Trophoblast cell (in vitro differentiated cells and primary cell): ENCODE results near the gene TSTD2.
"Not testable (repeated sequence)": the region's sequence is repeated elsewhere in the genome, so short reads cannot be mapped to it uniquely, and the experiment has no call there.

Source experiments
- DNase-seq, 2 donors: peaks; one replicate each; pipeline ENCODE4 v3.0.0-alpha.2; 2016
- H2AFZ ChIP-seq: 2 replicates; pipeline ENCODE4 v1.6.1; 2013; ENCODE audit warnings: low read length, moderate library complexity, mild to moderate bottlenecking; ENCODE audit not compliant: insufficient read depth, poor library complexity
- H2AK5ac ChIP-seq: 2 replicates; pipeline ENCODE4 v1.6.1; 2013; ENCODE audit warnings: mild to moderate bottlenecking, low read length
- H2BK120ac ChIP-seq: 2 replicates; pipeline ENCODE4 v1.6.1; 2013; ENCODE audit warnings: low read length, mild to moderate bottlenecking, moderate library complexity; ENCODE audit not compliant: insufficient read depth, poor library complexity
- H2BK12ac ChIP-seq: 2 replicates; pipeline ENCODE4 v1.6.1; 2013; ENCODE audit warnings: mild to moderate bottlenecking, low read length, moderate library complexity
- H2BK5ac ChIP-seq: 2 replicates; pipeline ENCODE4 v1.6.1; 2013; ENCODE audit warnings: low read length, low read depth, moderate library complexity, mild to moderate bottlenecking; ENCODE audit not compliant: poor library complexity
- H3K14ac ChIP-seq: 2 replicates; pipeline ENCODE4 v1.6.1; 2013; ENCODE audit warnings: mild to moderate bottlenecking, low read length
- H3K18ac ChIP-seq: 2 replicates; pipeline ENCODE4 v1.6.1; 2013; ENCODE audit warnings: mild to moderate bottlenecking, low read length
- H3K23ac ChIP-seq: 2 replicates; pipeline ENCODE4 v1.6.1; 2013; ENCODE audit warnings: low read length
- H3K27ac ChIP-seq: 2 replicates; pipeline ENCODE4 v1.5.1; 2013; ENCODE audit warnings: low read depth, mild to moderate bottlenecking, inconsistent platforms, low read length, moderate library complexity
- H3K27me3 ChIP-seq: 2 replicates; pipeline ENCODE4 v1.6.1; 2013; ENCODE audit warnings: inconsistent platforms, mild to moderate bottlenecking, low read length, moderate library complexity; ENCODE audit not compliant: insufficient read depth
- H3K36me3 ChIP-seq, 2 experiments: 1 replicate in 1 of 2; 2 replicates in 1 of 2; pipeline ENCODE4 v1.6.1; 2013; ENCODE audit warnings: low read length in 2 of 2, mild to moderate bottlenecking in 2 of 2, moderate library complexity in 1 of 2; ENCODE audit not compliant: insufficient read depth in 2 of 2, control insufficient read depth in 1 of 2
- H3K4ac ChIP-seq: 2 replicates; pipeline ENCODE4 v1.6.1; 2013; ENCODE audit warnings: low read depth, mild to moderate bottlenecking, low read length, moderate library complexity
- H3K4me1 ChIP-seq, 2 experiments: 1 replicate in 1 of 2; 2 replicates in 1 of 2; pipeline ENCODE4 v1.6.1; 2013; ENCODE audit warnings: low read length in 2 of 2, mild to moderate bottlenecking in 2 of 2, moderate library complexity in 1 of 2; ENCODE audit not compliant: insufficient read depth in 2 of 2, control insufficient read depth in 1 of 2
- H3K4me2 ChIP-seq: 2 replicates; pipeline ENCODE4 v1.6.1; 2013; ENCODE audit warnings: inconsistent platforms, mild to moderate bottlenecking, low read length, moderate library complexity
- H3K4me3 ChIP-seq: 2 replicates; pipeline ENCODE4 v1.5.1; 2013; ENCODE audit warnings: mild to moderate bottlenecking, low read depth, low read length, inconsistent platforms
- H3K79me1 ChIP-seq: one replicate; pipeline ENCODE4 v1.6.1; 2013; ENCODE audit warnings: low read length
- H3K79me2 ChIP-seq: 2 replicates; pipeline ENCODE4 v1.6.1; 2013; ENCODE audit warnings: low read length, mild to moderate bottlenecking; ENCODE audit not compliant: control insufficient read depth, insufficient read depth, poor library complexity
- H3K9ac ChIP-seq: 2 replicates; pipeline ENCODE4 v1.6.1; 2013; ENCODE audit warnings: mild to moderate bottlenecking, low read length
- H3K9me3 ChIP-seq: 2 replicates; pipeline ENCODE4 v1.6.1; 2013; ENCODE audit warnings: low read depth, mild to moderate bottlenecking, control low read depth, inconsistent platforms, low read length; ENCODE audit not compliant: insufficient read depth
- H4K12ac ChIP-seq: 2 replicates; pipeline ENCODE4 v1.6.1; 2013; ENCODE audit warnings: low read depth, mild to moderate bottlenecking, low read length, moderate library complexity
- H4K8ac ChIP-seq: 2 replicates; pipeline ENCODE4 v1.6.1; 2013; ENCODE audit warnings: low read depth, mild to moderate bottlenecking, low read length, moderate library complexity
- H4K91ac ChIP-seq: one replicate; pipeline ENCODE4 v1.6.1; 2013; ENCODE audit warnings: low read depth, mild to moderate bottlenecking, low read length, moderate library complexity
- whole genome bisulfite sequencing: extraction: QIAGEN DNeasy Blood & Tissue Kit; methylation state at CpG from one replicate; pipeline ENCODE4 v1.1.7; 2013; ENCODE audit warnings: missing lambda C conversion rate; ENCODE audit not compliant: insufficient read length, insufficient coverage; ENCODE audit errors: extremely low coverage; 5-methylcytosine and 5-hydroxymethylcytosine counted together

Gene TSTD2

DNA sequence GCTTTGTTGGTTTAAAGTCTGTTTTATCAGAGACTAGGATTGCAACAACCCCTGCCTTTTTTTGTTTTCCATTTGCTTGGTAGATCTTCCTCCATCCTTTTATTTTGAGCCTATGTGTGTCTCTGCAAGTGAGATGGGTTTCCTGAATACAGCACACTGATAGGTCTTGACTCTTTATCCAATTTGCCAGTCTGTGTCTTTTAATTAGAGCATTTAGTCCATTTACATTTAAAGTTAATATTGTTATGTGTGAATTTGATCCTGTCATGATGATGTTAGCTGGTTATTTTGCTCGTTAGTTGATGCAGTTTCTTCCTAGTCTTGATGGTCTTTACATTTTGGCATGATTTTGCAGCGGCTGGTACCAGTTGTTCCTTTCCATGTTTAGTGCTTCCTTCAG is 48.4 kb downstream of the TSTD2 start:
- not testable (repeated sequence) for H4K8ac ChIP-seq, H4K91ac ChIP-seq, H3K18ac ChIP-seq, H2BK120ac ChIP-seq, H3K79me2 ChIP-seq, H3K23ac ChIP-seq, DNase-seq, H3K14ac ChIP-seq, H3K27ac ChIP-seq, H2AK5ac ChIP-seq, H4K12ac ChIP-seq, H3K79me1 ChIP-seq, H2BK12ac ChIP-seq, H3K4me2 ChIP-seq, H3K9me3 ChIP-seq, H2BK5ac ChIP-seq, H3K27me3 ChIP-seq, H3K4me3 ChIP-seq, H3K4me1 ChIP-seq, H3K4ac ChIP-seq, H3K9ac ChIP-seq, H3K36me3 ChIP-seq, H2AFZ ChIP-seq
- no CpG with 5 or more reads among the region's 2 CpGs for WGBS

DNA sequence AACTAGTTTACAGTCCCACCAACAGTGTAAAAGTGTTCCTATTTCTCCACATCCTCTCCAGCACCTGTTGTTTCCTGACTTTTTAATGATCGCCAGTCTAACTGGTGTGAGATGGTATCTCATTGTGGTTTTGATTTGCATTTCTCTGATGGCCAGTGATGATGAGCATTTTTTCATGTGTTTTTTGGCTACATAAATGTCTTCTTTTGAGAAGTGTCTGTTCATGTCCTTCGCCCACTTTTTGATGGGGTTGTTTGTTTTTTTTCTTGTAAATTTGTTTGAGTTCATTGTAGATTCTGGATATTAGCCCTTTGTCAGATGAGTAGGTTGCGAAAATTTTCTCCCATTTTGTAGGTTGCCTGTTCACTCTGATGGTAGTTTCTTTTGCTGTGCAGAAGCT is 51.6 kb downstream of the TSTD2 start:
- WGBS: no CpG with 5 or more reads among the region's 3 CpGs
- not testable (repeated sequence) for H3K23ac ChIP-seq, H3K36me3 ChIP-seq, H3K79me1 ChIP-seq, H3K4me2 ChIP-seq, DNase-seq, H3K14ac ChIP-seq, H4K12ac ChIP-seq, H2AK5ac ChIP-seq, H3K79me2 ChIP-seq, H2BK120ac ChIP-seq, H2BK12ac ChIP-seq, H4K91ac ChIP-seq, H4K8ac ChIP-seq, H3K27ac ChIP-seq, H3K4me1 ChIP-seq, H2AFZ ChIP-seq, H3K9me3 ChIP-seq, H3K4ac ChIP-seq, H3K9ac ChIP-seq, H3K27me3 ChIP-seq, H3K4me3 ChIP-seq, H3K18ac ChIP-seq, H2BK5ac ChIP-seq

DNA sequence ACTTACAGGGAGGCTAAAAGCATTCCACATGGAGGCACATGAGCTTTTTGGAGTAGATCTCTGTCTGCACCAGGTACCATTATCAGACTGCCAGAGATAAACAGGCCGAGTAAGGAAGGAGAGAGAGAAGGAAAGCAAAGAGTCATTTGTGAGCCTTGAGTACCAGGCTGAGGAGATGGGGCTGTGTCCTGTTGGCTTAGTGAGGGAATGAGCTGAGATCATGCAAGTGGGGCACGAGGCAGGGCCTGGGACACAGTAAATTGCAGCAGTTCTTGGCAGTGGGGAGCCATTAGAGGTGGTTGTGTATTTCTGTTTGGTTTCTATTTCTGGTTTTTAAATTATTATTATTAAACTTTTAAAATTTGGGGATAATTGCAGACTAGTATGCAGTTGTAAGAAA is 53.3 kb downstream of the TSTD2 start:
- H4K91ac ChIP-seq: no peak overlapping the region
- no peak overlapping the region for H2AFZ ChIP-seq
- H4K8ac ChIP-seq: no peak overlapping the region
- no peak overlapping the region for H3K18ac ChIP-seq
- H2AK5ac ChIP-seq: no peak overlapping the region
- DNase-seq: no peak
- no peak overlapping the region for H3K9ac ChIP-seq
- H3K4me3 ChIP-seq: no peak overlapping the region
- no peak overlapping the region for H3K27ac ChIP-seq
- no peak overlapping the region for H4K12ac ChIP-seq
- no peak overlapping the region for H3K4ac ChIP-seq
- H3K9me3 ChIP-seq: peaks cover 1% of the 10 kb centered on the region
- H3K23ac ChIP-seq: no peak overlapping the region
- H3K4me2 ChIP-seq: no peak overlapping the region
- H3K4me1 ChIP-seq: no peaks in the 10 kb centered on the region
- no peak overlapping the region for H2BK12ac ChIP-seq
- whole genome bisulfite sequencing: no CpG with 5 or more reads among the region's 2 CpGs
- no peaks in the 10 kb centered on the region for H3K27me3 ChIP-seq
- H3K14ac ChIP-seq: no peak overlapping the region
- no peaks in the 10 kb centered on the region for H3K36me3 ChIP-seq
- no peak overlapping the region for H2BK5ac ChIP-seq
- H3K79me1 ChIP-seq: no peaks in the 10 kb centered on the region
- no peak overlapping the region for H2BK120ac ChIP-seq
- H3K79me2 ChIP-seq: no peaks in the 10 kb centered on the region

DNA sequence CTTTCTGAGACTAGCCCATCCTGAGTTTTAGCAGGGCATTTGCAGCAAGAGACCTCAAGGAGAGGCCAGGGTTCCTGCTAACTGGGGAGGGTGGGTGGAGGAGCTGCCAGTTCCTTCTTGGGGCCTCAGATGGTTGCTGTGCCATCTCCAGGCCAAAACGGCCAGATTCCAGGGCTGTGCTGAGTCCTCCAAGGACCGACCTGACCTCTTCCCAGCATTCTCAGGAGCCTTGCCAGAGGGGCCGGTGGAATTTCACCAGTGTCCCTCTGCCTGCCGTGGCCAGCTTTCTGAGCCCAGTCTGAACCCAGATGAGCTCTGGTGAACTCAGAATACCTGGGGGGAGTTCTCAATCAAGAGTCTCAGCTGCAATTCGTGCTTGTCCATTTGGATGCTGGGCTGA is 54.3 kb downstream of the TSTD2 start:
- no CpG with 5 or more reads among the region's 5 CpGs for WGBS

More for the DNA sequence above, 54.3 kb downstream of the TSTD2 start:
- H3K79me2 ChIP-seq: no peaks in the 10 kb centered on the region
- no peak overlapping the region for H2BK5ac ChIP-seq
- H3K4me3 ChIP-seq: no peak overlapping the region
- H4K8ac ChIP-seq: no peak overlapping the region
- no peak overlapping the region for H4K91ac ChIP-seq
- no peaks in the 10 kb centered on the region for H3K79me1 ChIP-seq
- H4K12ac ChIP-seq: no peak overlapping the region
- no peaks in the 10 kb centered on the region for H3K36me3 ChIP-seq
- H3K23ac ChIP-seq: no peak overlapping the region
- H3K4ac ChIP-seq: no peak overlapping the region
- no peaks in the 10 kb centered on the region for H3K27me3 ChIP-seq
- no peak overlapping the region for H2AK5ac ChIP-seq
- H3K4me2 ChIP-seq: no peak overlapping the region
- H3K14ac ChIP-seq: no peak overlapping the region
- no peaks in the 10 kb centered on the region for H3K4me1 ChIP-seq
- no peak overlapping the region for H2BK12ac ChIP-seq
- no peak overlapping the region for H2BK120ac ChIP-seq
- H3K27ac ChIP-seq: no peak overlapping the region
- peaks cover 1% of the 10 kb centered on the region for H3K9me3 ChIP-seq
- H3K18ac ChIP-seq: no peak overlapping the region
- no peak for DNase-seq
- H2AFZ ChIP-seq: no peak overlapping the region
- H3K9ac ChIP-seq: no peak overlapping the region
